Endothelial cell of umbilical vein (primary cell): ENCODE results near the gene CD247. TPM values are rescaled to one million over a fixed set of nuclear protein-coding genes. Genes with fewer than 3 reads are reported as not detected.

Experiments
- BruUV-seq: library from RNA; stranded (reverse); fragments of 400-500 nt; replicated peaks from 2 replicates; lab custom pipeline; 2021; lab: Mats Ljungman, UMichigan
- CTCF ChIA-PET: fragments of 300-600, 350-600 bp; sonication (Branson Sonifier 250); formaldehyde crosslinking; loops from one replicate; lab custom pipeline; 2021; ENCODE audit warnings: antibody characterized with exemption, inconsistent platforms; lab: Charles Lee
- POLR2A ChIA-PET: fragments of 300-600, 350-600 bp; sonication (Branson Sonifier 250); formaldehyde crosslinking; loops from one replicate; lab custom pipeline; 2021; ENCODE audit warnings: antibody characterized with exemption, inconsistent platforms; lab: Charles Lee
- DNase-seq: peaks from one replicate; pipeline ENCODE4 v3.0.0-alpha.2; 2011; ENCODE audit warnings: low read depth, low spot score
- FAIRE-seq: peaks from 2 replicates; lab custom pipeline; 2011; peaks lifted over from hg19 to GRCh38; lab: Jason Lieb, UNC
- H2AFZ ChIP-seq: 2 replicates; pipeline ENCODE4 v1.6.0; 2012; ENCODE audit warnings: low read depth, low read length, control low read depth, inconsistent platforms
- H3K27ac ChIP-seq: 2 replicates; pipeline ENCODE4 v1.5.1; 2011; ENCODE audit warnings: low read depth, mild to moderate bottlenecking, control low read depth, low read length, moderate library complexity; ENCODE audit not compliant: insufficient read depth
- H3K27me3 ChIP-seq, 2 experiments: 2 replicates each; pipeline versions ENCODE4 v1.6.0 to v1.6.1; 2011; ENCODE audit warnings: low read length in 2 of 2, mixed read lengths in 1 of 2; ENCODE audit not compliant: control insufficient read depth in 2 of 2, insufficient read depth in 2 of 2
- H3K36me3 ChIP-seq, 2 experiments: 2 replicates in 1 of 2; 3 replicates in 1 of 2; pipeline ENCODE4 v1.5.1; 2011; ENCODE audit warnings: low read length in 2 of 2, mild to moderate bottlenecking in 1 of 2, moderate library complexity in 1 of 2; ENCODE audit not compliant: control insufficient read depth in 2 of 2, insufficient read depth in 2 of 2; ENCODE audit errors: extremely low read depth in 1 of 2
- H3K4me1 ChIP-seq: 3 replicates; pipeline ENCODE4 v1.5.1; 2011; ENCODE audit warnings: mild to moderate bottlenecking, low read length; ENCODE audit not compliant: control insufficient read depth, insufficient read depth; ENCODE audit errors: extremely low read depth
- H3K4me2 ChIP-seq: 2 replicates; pipeline ENCODE4 v1.6.1; 2011; ENCODE audit warnings: low read length, control low read depth, mixed read lengths; ENCODE audit not compliant: insufficient read depth
- H3K4me3 ChIP-seq, 3 experiments: fragments of 200-600 bp in 1 of 3; sonication (generic), shearing (Covaris generic) in 1 of 3; replicated peaks in 1 of 3; 2 replicates each; pipeline ENCODE4 v1.5.1; 2011 to 2016; ENCODE audit warnings: control low read depth in 3 of 3, low read length in 3 of 3, mild to moderate bottlenecking in 2 of 3, inconsistent platforms in 1 of 3, low read depth in 1 of 3, moderate library complexity in 1 of 3; ENCODE audit not compliant: insufficient read depth in 1 of 3
- H3K79me2 ChIP-seq: 2 replicates; pipeline ENCODE4 v1.6.0; 2012; ENCODE audit warnings: low read length, inconsistent platforms; ENCODE audit not compliant: control insufficient read depth, insufficient read depth
- H3K9ac ChIP-seq: replicated peaks from 2 replicates; pipeline ENCODE3; 2011; ENCODE audit warnings: low read length, control low read depth; ENCODE audit not compliant: insufficient read depth; ENCODE audit errors: extremely low read depth
- H3K9me1 ChIP-seq: replicated peaks from 3 replicates; pipeline ENCODE4 v1.6.0; 2011; ENCODE audit warnings: mild to moderate bottlenecking, low read length; ENCODE audit not compliant: control insufficient read depth, insufficient read depth; ENCODE audit errors: extremely low read depth
- H3K9me3 ChIP-seq: replicated peaks from 2 replicates; pipeline ENCODE4 v1.5.1; 2012; ENCODE audit warnings: low read length, inconsistent platforms; ENCODE audit not compliant: control insufficient read depth, insufficient read depth
- H4K20me1 ChIP-seq: replicated peaks from 2 replicates; pipeline ENCODE3; 2011; ENCODE audit warnings: mild to moderate bottlenecking, low read length; ENCODE audit not compliant: control insufficient read depth, insufficient read depth; ENCODE audit errors: extremely low read depth
- CTCF ChIP-seq, 2 donors: IDR thresholded peaks; 1 replicate in 1 of 2; 2 replicates in 1 of 2; pipeline ENCODE4 v1.5.1; 2011; ENCODE audit warnings: low read length in 2 of 2, mild to moderate bottlenecking in 2 of 2, moderate library complexity in 2 of 2, control low read depth in 1 of 2, inconsistent platforms in 1 of 2, low read depth in 1 of 2; ENCODE audit not compliant: insufficient read depth in 1 of 2; ENCODE audit errors: extremely low read depth in 1 of 2
- EZH2 ChIP-seq: IDR thresholded peaks from 2 replicates; pipeline ENCODE4 v1.6.1; 2012; ENCODE audit warnings: borderline replicate concordance, low read depth, mild to moderate bottlenecking, moderate library complexity, low read length, inconsistent platforms; ENCODE audit not compliant: severe bottlenecking
- FOS ChIP-seq: IDR thresholded peaks from 2 replicates; pipeline ENCODE4 v1.6.1; 2011; ENCODE audit warnings: mild to moderate bottlenecking, low read length, moderate library complexity, borderline replicate concordance; ENCODE audit not compliant: insufficient read depth
- GATA2 ChIP-seq: IDR thresholded peaks from 2 replicates; pipeline ENCODE4 v1.7.0; 2011; ENCODE audit warnings: low read depth, mild to moderate bottlenecking, moderate library complexity, mixed read lengths, low read length; ENCODE audit not compliant: insufficient read length, insufficient read depth
- JUN ChIP-seq: IDR thresholded peaks from 2 replicates; pipeline ENCODE4 v1.6.1; 2011; ENCODE audit warnings: borderline replicate concordance, low read depth; ENCODE audit not compliant: insufficient read length, insufficient read depth
- MAX ChIP-seq: IDR thresholded peaks from 2 replicates; pipeline ENCODE4 v1.6.1; 2011; ENCODE audit not compliant: insufficient read depth, insufficient read length
- MYC ChIP-seq: IDR thresholded peaks from one replicate; pipeline ENCODE4 v1.6.1; 2011; ENCODE audit warnings: mild to moderate bottlenecking, low read depth, low read length
- POLR2A ChIP-seq: IDR thresholded peaks from 2 replicates; pipeline ENCODE4 v1.6.1; 2012; ENCODE audit warnings: low read depth, mild to moderate bottlenecking, control low read depth, low read length
- POLR2AphosphoS5 ChIP-seq: IDR thresholded peaks from 2 replicates; pipeline ENCODE4 v1.6.1; 2012; ENCODE audit warnings: low read depth, mild to moderate bottlenecking, control low read depth, low read length, moderate library complexity; ENCODE audit not compliant: insufficient read depth
- dilution Hi-C: fragments of 300-500 bp; cut with MboI; formaldehyde crosslinking; loops from one replicate; pipeline ENCODE4 v1.15.0; 2019; ENCODE audit warnings: low sequenced_read_pairs; ENCODE audit not compliant: extremely low pct_ligation_motif_present
- intact Hi-C: fragments of 100-400 bp; cut with micrococcal nuclease; formaldehyde crosslinking; loops from one replicate; pipeline ENCODE4 v1.10.0; 2022
- polyA plus RNA-seq, 4 experiments: library from polyadenylated mRNA; depleted of rRNA in 3 of 4; stranded (reverse) in 3 of 4; unstranded in 1 of 4; fragments of >200 nt; gene quantifications; 2 replicates each; pipeline versions ENCODE4 v1.2.1 to v1.2.3, GENCODE V29; 2011 to 2012; ENCODE audit warnings: missing spikeins in 1 of 4
- total RNA-seq: library from RNA; stranded (reverse); gene quantifications from 2 replicates; pipeline ENCODE4 v1.2.3, GENCODE V29; 2021

CD247 gene
- total and polyA plus RNA-seq, 2 donors (not counting 3 experiments of a cell fraction or from before 2014, with no cell fraction given) = not detected

GRCh38 chr1:167499664-167500101, 18.6 kb downstream of the CD247 start:
- FAIRE-seq = no peak
- intact Hi-C loops = no loop called here
- BruUV-seq = no TSS peak

More at GRCh38 chr1:167499664-167500101, 18.6 kb downstream of the CD247 start:
- CTCF ChIA-PET = interaction anchor here (1.7 kb wide), 1 partner anchor 232 kb away, joined by 5 read pairs; no protein-coding TSS in a partner anchor
- H3K79me2 ChIP-seq = no peaks in the 10 kb centered on the region
- no peak overlapping the region for H3K9ac ChIP-seq
- no peak for TF ChIP-seq POLR2A
- TF ChIP-seq POLR2AphosphoS5 = no peak
- TF ChIP-seq CTCF (IDR thresholded peaks at IDR 0.05; ENCODE audit: extremely low read depth in 1 of 2, insufficient read depth in 1 of 2, low read depth in 1 of 2, low read length in 2 of 2) = no peak
- TF ChIP-seq MAX = no peak
- TF ChIP-seq GATA2 = no peak
- TF ChIP-seq JUN = no peak
- no peak for TF ChIP-seq FOS
- TF ChIP-seq EZH2 = no peak
- no peak for TF ChIP-seq MYC
- no peaks in the 10 kb centered on the region for H3K9me1 ChIP-seq
- H3K4me1 ChIP-seq = no peaks in the 10 kb centered on the region
- no peaks in the 10 kb centered on the region for H4K20me1 ChIP-seq
- DNase-seq = no peak
- H3K4me2 ChIP-seq = no peak overlapping the region
- H3K36me3 ChIP-seq = no peaks in the 10 kb centered on the region
- no peaks in the 10 kb centered on the region for H3K9me3 ChIP-seq
- POLR2A ChIA-PET = no interaction called here
- no peak overlapping the region for H3K27ac ChIP-seq
- peaks cover 9 to 10% of the 10 kb centered on the region in 2 experiments for H3K27me3 ChIP-seq
- H2AFZ ChIP-seq = no peak overlapping the region
- dilution Hi-C loops = no loop called here
- H3K4me3 ChIP-seq = no peak overlapping the region
